Activated naive CD4-positive, alpha-beta T cell (primary cell): ENCODE results near the gene TMEM178A.

Experiments used
- DNase-seq, 4 experiments: peaks; one replicate each; lab custom pipeline; 2025; lab: John Stamatoyannopoulos, UW

Gene TMEM178A

GRCh38 chr2:39679805-39680204, 14.1 kb downstream of the TMEM178A start:
- DNase-seq = no peak

- DNase-seq = no peak
Observed at GRCh38 chr2:39682066-39682692, 16.5 kb downstream of the TMEM178A start.

- no peak for DNase-seq
Observed at GRCh38 chr2:39683022-39683699, 17.4 kb downstream of the TMEM178A start.

DNA sequence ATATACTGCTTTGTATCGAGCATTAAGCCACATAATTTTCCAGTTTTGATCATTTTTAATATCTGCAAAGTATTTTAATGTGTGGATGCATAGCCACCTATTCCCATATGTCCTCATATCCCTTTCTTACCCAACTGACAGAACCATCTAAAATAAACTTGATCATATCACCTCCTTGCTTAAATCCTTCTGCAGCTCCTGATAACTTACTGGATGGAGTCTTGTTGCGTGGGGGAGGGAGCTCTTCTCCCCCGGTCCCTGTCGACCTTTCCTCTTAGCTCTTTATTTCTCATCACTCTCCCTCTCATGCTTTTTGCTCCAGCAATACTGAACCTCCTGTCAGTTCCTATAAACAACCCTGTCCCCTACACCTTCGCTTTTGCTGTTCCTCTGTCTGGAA, 18.7 kb downstream of the TMEM178A start:
- no peak for DNase-seq

GRCh38 chr2:39685126-39685525, 19.4 kb downstream of the TMEM178A start:
- no peak for DNase-seq

DNA sequence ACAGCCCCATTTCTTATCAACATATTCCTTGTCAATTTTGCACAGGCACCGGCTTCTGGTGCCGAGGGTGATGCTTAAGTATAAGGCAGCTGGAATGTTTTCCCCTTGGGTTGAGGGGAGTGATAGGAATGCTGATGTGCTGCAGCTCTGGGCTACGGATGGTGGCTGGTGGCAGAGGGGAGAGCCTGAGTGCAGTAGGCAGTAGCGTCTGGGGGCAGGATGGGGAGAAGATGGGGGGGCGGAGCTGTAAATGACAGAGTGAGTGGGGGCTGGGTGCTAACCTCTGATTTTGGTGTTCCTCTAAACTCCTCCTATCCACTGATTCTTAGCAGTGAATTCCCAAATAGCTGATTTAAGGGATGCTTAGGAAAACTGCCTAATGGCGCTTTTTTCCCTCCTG, 20.7 kb downstream of the TMEM178A start:
- DNase-seq = no peak

DNA sequence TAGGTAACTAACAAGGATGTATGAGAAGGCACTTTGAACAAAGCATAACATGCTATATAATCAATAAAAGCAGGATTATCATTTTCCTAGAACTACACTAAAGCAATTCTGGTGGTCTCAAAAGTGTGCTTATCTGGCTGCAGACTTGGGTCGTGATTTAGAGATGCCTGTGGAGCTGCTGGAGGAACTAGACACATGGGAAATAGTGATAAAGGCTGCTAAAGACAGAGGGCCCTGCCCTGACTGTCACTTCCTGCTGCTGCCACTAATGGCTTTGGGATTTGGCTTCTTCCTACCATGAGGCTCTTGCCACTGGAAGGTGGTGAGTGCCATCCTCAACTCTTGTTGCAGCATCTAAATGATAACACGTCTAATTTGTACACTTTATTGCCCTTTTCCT, 22.5 kb downstream of the TMEM178A start:
- DNase-seq = no peak

GRCh38 chr2:39689272-39689841, 23.6 kb downstream of the TMEM178A start:
- no peak for DNase-seq

GRCh38 chr2:39689876-39690275, 24.2 kb downstream of the TMEM178A start:
- no peak for DNase-seq

DNA sequence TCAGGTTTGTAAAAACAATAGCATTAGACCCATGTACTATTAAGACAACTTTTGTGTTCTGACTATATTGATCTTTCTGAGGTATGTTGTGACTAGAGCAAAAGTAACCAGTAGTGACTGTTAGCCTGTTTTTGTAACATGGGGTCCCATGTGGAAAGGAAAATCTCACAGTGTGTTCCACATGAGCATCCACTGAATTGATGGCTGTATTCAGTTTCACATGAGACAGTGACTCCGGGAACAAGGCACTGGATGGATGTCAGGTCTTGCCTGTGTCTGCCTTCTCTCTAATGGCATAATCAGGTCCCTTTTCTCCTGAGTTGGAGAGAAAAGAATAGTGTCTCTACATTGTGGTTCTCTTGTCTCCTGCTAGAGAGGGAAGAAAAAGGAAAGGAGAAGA, 27.5 kb downstream of the TMEM178A start:
- DNase-seq = no peak

- DNase-seq = no peak
Observed at GRCh38 chr2:39696101-39696553, 30.4 kb downstream of the TMEM178A start.

- DNase-seq = no peak
Observed at GRCh38 chr2:39696838-39697237, 31.1 kb downstream of the TMEM178A start.

DNA sequence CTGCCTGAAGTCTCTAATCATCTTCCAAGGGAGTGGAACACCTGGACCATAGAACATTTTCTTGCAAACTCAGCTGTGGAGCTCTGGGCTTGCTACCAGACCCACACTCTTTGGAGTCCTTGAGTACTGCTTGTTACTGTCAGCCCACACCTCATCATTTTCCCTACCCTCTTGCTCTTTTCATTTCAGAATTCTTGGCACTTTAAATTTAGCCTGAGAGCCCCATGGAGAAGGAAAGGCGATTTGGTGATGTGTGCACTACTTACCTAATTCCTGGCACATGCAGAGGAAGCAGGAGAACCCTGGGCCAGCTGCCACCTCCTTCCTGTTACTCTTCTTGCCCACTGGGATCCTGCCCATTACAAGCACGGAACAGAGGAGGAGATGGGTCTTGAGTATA, 31.7 kb downstream of the TMEM178A start:
- DNase-seq = no peak

DNA sequence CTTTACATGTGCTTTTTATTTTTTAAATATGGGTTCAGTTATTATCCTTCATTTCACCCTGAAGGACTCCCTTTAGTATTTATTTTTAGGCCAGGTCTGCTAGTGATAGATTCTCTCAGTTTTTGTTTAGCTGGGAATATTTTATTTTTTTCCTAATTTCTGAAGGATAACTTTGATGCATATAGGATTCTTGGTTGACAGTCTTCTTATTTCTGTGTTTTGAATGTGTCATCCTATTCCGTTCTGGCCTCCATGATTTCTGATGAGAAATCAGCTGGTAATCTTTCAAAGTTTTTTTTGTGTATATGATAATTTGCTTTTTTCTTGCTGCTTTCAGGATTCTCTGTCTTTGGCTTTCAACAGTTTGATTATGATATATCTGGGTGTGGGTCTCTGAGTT, 35.4 kb downstream of the TMEM178A start:
- DNase-seq = no peak

DNA sequence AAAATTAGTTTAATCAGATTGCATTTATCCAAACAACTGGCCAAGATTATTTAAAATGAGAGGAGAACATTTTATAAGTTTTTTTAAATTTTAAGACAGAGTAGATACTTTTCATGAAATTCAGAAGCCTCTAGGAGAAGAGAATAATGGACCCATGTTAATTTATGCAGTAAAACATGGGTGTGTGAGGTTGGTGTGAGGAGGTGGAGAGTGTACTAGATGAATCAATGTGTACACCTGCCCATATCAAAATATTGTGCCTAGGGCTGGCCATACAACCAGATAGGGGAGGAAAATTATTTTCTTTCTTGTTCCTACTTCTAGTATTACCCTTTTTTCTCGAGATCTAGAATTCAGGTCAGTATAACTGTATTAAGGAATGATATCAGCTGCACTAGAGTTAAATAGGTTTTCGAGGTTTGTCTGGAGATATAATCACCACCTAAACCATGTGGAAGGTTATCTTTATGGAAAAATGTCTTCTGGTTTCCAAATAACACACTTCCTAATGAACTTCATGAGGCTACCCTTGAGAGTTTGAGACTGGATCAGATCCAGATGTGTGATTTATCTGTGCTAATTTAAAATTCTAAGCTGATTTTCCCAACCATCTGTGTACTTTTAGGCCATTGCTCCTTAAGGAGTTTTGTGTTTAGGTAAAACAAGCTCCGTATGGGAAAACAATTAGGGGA, 37.6 kb downstream of the TMEM178A start:
- no peak for DNase-seq

GRCh38 chr2:39704540-39704939, 38.8 kb downstream of the TMEM178A start:
- no peak for DNase-seq

- DNase-seq = no peak
Observed at GRCh38 chr2:39705638-39706037, 39.9 kb downstream of the TMEM178A start.

- no peak for DNase-seq
Observed at GRCh38 chr2:39706312-39706711, 40.6 kb downstream of the TMEM178A start.

GRCh38 chr2:39706945-39707344, 41.2 kb downstream of the TMEM178A start:
- DNase-seq = no peak

DNA sequence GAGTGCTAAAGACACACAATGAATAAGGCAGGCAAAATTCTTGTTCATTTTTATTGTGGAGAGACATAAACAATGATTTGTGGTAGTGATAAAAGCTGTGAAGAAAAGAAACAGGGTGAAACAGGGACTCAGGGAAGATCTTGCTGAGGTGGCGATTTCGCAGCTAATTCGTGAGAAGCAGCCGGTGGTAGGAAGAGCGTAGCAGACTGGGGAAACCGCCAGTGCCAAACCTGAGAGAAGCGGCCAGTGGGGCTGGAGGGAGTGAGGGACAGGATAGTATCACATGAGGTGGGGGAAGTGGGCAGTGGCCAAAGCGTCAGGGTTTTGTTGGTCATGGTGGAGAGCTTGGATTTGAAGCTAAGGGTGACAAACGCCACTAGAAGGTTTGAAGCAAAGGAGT, 42.3 kb downstream of the TMEM178A start:
- no peak for DNase-seq

- no peak for DNase-seq
Observed at GRCh38 chr2:39710807-39711206, 45.1 kb downstream of the TMEM178A start.

- DNase-seq = no peak
Observed at GRCh38 chr2:39712953-39713352, 47.2 kb downstream of the TMEM178A start.

- no peak for DNase-seq
Observed at GRCh38 chr2:39715095-39715494, 49.4 kb downstream of the TMEM178A start.
